Calu3 (cell line): ENCODE results near the gene PIK3R2. TPM values are rescaled to one million over a fixed set of nuclear protein-coding genes. Genes with fewer than 3 reads are reported as not detected.

Experiments
- BruUV-seq: library from RNA; stranded (reverse); fragments of 400-500 nt; replicated peaks from 2 replicates; lab custom pipeline; 2021; lab: Mats Ljungman, UMichigan
- CTCF ChIA-PET: fragments of 300-600 bp; sonication (Branson Sonifier 250); formaldehyde crosslinking; loops from one replicate; lab custom pipeline; 2022; ENCODE audit warnings: antibody characterized with exemption; lab: Charles Lee
- DNase-seq: peaks from one replicate; pipeline ENCODE4 v3.0.0; 2022
- H3K27ac Mint-ChIP-seq: one replicate; pipeline ENCODE4 v1.8.0; 2022; ENCODE audit warnings: mixed read lengths; ENCODE audit not compliant: unreplicated experiment
- H3K27me3 Mint-ChIP-seq: one replicate; pipeline ENCODE4 v1.8.0; 2022; ENCODE audit warnings: mixed read lengths; ENCODE audit not compliant: unreplicated experiment
- H3K36me3 Mint-ChIP-seq: one replicate; pipeline ENCODE4 v1.8.0; 2022; ENCODE audit warnings: mild to moderate bottlenecking, moderate library complexity, mixed read lengths; ENCODE audit not compliant: insufficient read depth, unreplicated experiment
- H3K4me1 Mint-ChIP-seq: one replicate; pipeline ENCODE4 v1.8.0; 2022; ENCODE audit warnings: mild to moderate bottlenecking, low read depth, mixed read lengths; ENCODE audit not compliant: unreplicated experiment
- H3K4me3 Mint-ChIP-seq: one replicate; pipeline ENCODE4 v1.8.0; 2022; ENCODE audit warnings: mild to moderate bottlenecking, low read depth, moderate library complexity, mixed read lengths; ENCODE audit not compliant: unreplicated experiment
- H3K9me3 Mint-ChIP-seq: one replicate; pipeline ENCODE4 v1.8.0; 2022; ENCODE audit warnings: low read depth, mixed read lengths; ENCODE audit not compliant: unreplicated experiment
- CTCF ChIP-seq: fragments of 200-600 bp; IDR thresholded peaks from one replicate; pipeline ENCODE4 v1.8.0; 2022; ENCODE audit warnings: antibody characterized with exemption; ENCODE audit not compliant: unreplicated experiment
- intact Hi-C: fragments of 100-400 bp; cut with micrococcal nuclease; formaldehyde crosslinking; loops from one replicate; pipeline ENCODE4 v1.10.0; 2022; ENCODE audit not compliant: unreplicated experiment
- total RNA-seq: library from RNA; stranded (reverse); gene quantifications from 2 replicates; pipeline ENCODE4 v1.2.3, GENCODE V29; 2022

PIK3R2 gene
- total RNA-seq, 1 experiment from 2014 or later, result 23.2 TPM

- no peaks in the 10 kb centered on the region for H3K9me3 Mint-ChIP-seq
- intact Hi-C loops, result no loop called here
- BruUV-seq, result no TSS peak
- no peaks in the 10 kb centered on the region for H3K4me1 Mint-ChIP-seq
- no peak overlapping the region for H3K4me3 Mint-ChIP-seq
- no peak for TF ChIP-seq CTCF
- peaks cover 24% of the 10 kb centered on the region for H3K27me3 Mint-ChIP-seq
- H3K27ac Mint-ChIP-seq, result no peak overlapping the region
- CTCF ChIA-PET, result no interaction called here
- DNase-seq, result no peak
- peaks cover 2% of the 10 kb centered on the region for H3K36me3 Mint-ChIP-seq
Observed at GRCh38 chr19:18218600-18218999, 65.6 kb downstream of the PIK3R2 start.

Other genes starting within 250 kb of the PIK3R2 start
- gene CCDC124, start 220.1 kb upstream of the PIK3R2 start, total RNA-seq, result 51.1 and 53.4 TPM in 2 replicates
- gene KCNN1, start 186.1 kb upstream of the PIK3R2 start, total RNA-seq, result not detected in 2 replicates
- gene ARRDC2, start 145.0 kb upstream of the PIK3R2 start, total RNA-seq, result 15.8 and 23.0 TPM in 2 replicates
- not detected in 2 replicates for gene IL12RB1, start 66.2 kb upstream of the PIK3R2 start, total RNA-seq
- gene MAST3, start 55.4 kb upstream of the PIK3R2 start, total RNA-seq, result 5.5 and 5.9 TPM in 2 replicates
- gene IFI30, start 20.6 kb downstream of the PIK3R2 start, total RNA-seq, result 22.4 and 41.8 TPM in 2 replicates
- gene MPV17L2, start 40.1 kb downstream of the PIK3R2 start, total RNA-seq, result 10.9 and 11.5 TPM in 2 replicates
- 1.9 TPM in 2 replicates for gene RAB3A, start 50.9 kb downstream of the PIK3R2 start, total RNA-seq
- 0.90 and 2.4 TPM in 2 replicates for gene PDE4C, start 73.3 kb downstream of the PIK3R2 start, total RNA-seq
- gene IQCN, start 121.3 kb downstream of the PIK3R2 start, total RNA-seq, result 1.5 and 1.6 TPM in 2 replicates
- 44.9 and 60.9 TPM in 2 replicates for gene JUND, start 128.5 kb downstream of the PIK3R2 start, total RNA-seq
- 111 and 115 TPM in 2 replicates for gene LSM4, start 169.9 kb downstream of the PIK3R2 start, total RNA-seq
- 27.9 and 42.0 TPM in 2 replicates for gene PGPEP1, start 187.4 kb downstream of the PIK3R2 start, total RNA-seq
- 56.6 and 80.3 TPM in 2 replicates for gene GDF15, start 233.0 kb downstream of the PIK3R2 start, total RNA-seq
- gene LRRC25, start 244.5 kb downstream of the PIK3R2 start, total RNA-seq, result not detected in 2 replicates